Hepatocyte (in vitro differentiated cells): ENCODE measurements around the gene SUMF1. TPM values are rescaled to one million over a fixed set of nuclear protein-coding genes. Genes with fewer than 3 reads are reported as not detected.

Experiments used
- DNase-seq: peaks from one replicate; pipeline ENCODE4 v3.0.0-alpha.2; 2016; ENCODE audit warnings: low spot score
- H2AFZ ChIP-seq: fragments of 200-600 bp; sonication (generic); 2 replicates; pipeline ENCODE4 v1.6.0; 2016; ENCODE audit warnings: antibody characterized with exemption, mild to moderate bottlenecking
- H3K27ac ChIP-seq: fragments of 200-600 bp; sonication (generic); 2 replicates; pipeline ENCODE4 v1.5.1; 2016; ENCODE audit warnings: mild to moderate bottlenecking
- H3K27me3 ChIP-seq: fragments of 200-600 bp; sonication (generic); 2 replicates; pipeline ENCODE4 v1.6.1; 2016
- H3K36me3 ChIP-seq: fragments of 200-600 bp; sonication (generic); replicated peaks from 2 replicates; pipeline ENCODE4 v1.5.1; 2016; ENCODE audit warnings: low read depth; ENCODE audit not compliant: insufficient read depth
- H3K4me1 ChIP-seq: fragments of 200-600 bp; sonication (generic); 2 replicates; pipeline ENCODE4 v1.5.1; 2016; ENCODE audit warnings: mild to moderate bottlenecking, moderate library complexity; ENCODE audit not compliant: insufficient read depth
- H3K4me2 ChIP-seq: fragments of 200-600 bp; sonication (generic); 2 replicates; pipeline ENCODE4 v1.6.0; 2016
- H3K4me3 ChIP-seq: fragments of 200-600 bp; sonication (generic); 2 replicates; pipeline ENCODE4 v1.5.1; 2016; ENCODE audit warnings: mild to moderate bottlenecking
- H3K79me2 ChIP-seq: fragments of 200-600 bp; sonication (generic); 2 replicates; pipeline ENCODE4 v1.6.0; 2017; ENCODE audit warnings: mild to moderate bottlenecking
- H3K9me2 ChIP-seq: fragments of 200-600 bp; sonication (generic); replicated peaks from 2 replicates; pipeline ENCODE4 v1.6.0; 2017; ENCODE audit warnings: mild to moderate bottlenecking; ENCODE audit not compliant: insufficient read depth
- H3K9me3 ChIP-seq: fragments of 200-600 bp; sonication (generic); 2 replicates; pipeline ENCODE4 v1.5.1; 2016; ENCODE audit warnings: low read depth, mild to moderate bottlenecking
- H4K20me1 ChIP-seq: fragments of 200-600 bp; sonication (generic); 2 replicates; pipeline ENCODE4 v1.6.0; 2016; ENCODE audit warnings: mild to moderate bottlenecking; ENCODE audit not compliant: insufficient read depth, poor library complexity, severe bottlenecking
- CTCF ChIP-seq: fragments of 200-600 bp; sonication (generic); IDR thresholded peaks from 2 replicates; pipeline ENCODE4 v1.5.1; 2016; ENCODE audit warnings: antibody characterized with exemption, mild to moderate bottlenecking; ENCODE audit not compliant: poor library complexity
- EZH2 ChIP-seq: fragments of 200-600 bp; sonication (generic); IDR thresholded peaks from 2 replicates; pipeline ENCODE4 v1.6.1; 2016; ENCODE audit warnings: antibody characterized with exemption, mild to moderate bottlenecking, borderline replicate concordance
- EZH2phosphoT487 ChIP-seq: fragments of 200-600 bp; sonication (generic); IDR thresholded peaks from one replicate; pipeline ENCODE4 v1.6.1; 2018; ENCODE audit warnings: antibody characterized with exemption, mild to moderate bottlenecking, low read depth, moderate library complexity; ENCODE audit not compliant: unreplicated experiment, severe bottlenecking
- WGBS: methylation state at CpG from one replicate; pipeline ENCODE4 v1.1.6; 2016; ENCODE audit warnings: low lambda C conversion rate; ENCODE audit errors: missing lambda C conversion rate; 5-methylcytosine and 5-hydroxymethylcytosine counted together
- polyA plus RNA-seq: library from polyadenylated mRNA; unstranded; fragments of >200 nt; fragmentation: Nextera tagmentation; extraction: Ambion mirVana; gene quantifications from 2 replicates; pipeline ENCODE4 v1.2.1, GENCODE V29; 2016
- total RNA-seq: library from RNA; depleted of rRNA; stranded (reverse); fragments of >200 nt; gene quantifications from 2 replicates; pipeline ENCODE4 v1.2.3, GENCODE V29; 2014

Gene SUMF1
- total and polyA plus RNA-seq, 2 experiments from 2014 or later: 55.5 to 59.0 TPM

- Histone ChIP-seq H3K9me3 (no peaks in the 10 kb centered on the region), H3K79me2 (no peaks in the 10 kb centered on the region), H2AFZ (no peak overlapping the region), H3K4me1 (no peaks in the 10 kb centered on the region), H3K9me2 (no peaks in the 10 kb centered on the region), H3K4me3 (no peak overlapping the region), H3K36me3 (no peaks in the 10 kb centered on the region), H3K27me3 (no peaks in the 10 kb centered on the region), H3K4me2 (no peak overlapping the region), H3K27ac (no peak overlapping the region), H4K20me1 (no peaks in the 10 kb centered on the region)
- WGBS: 73% methylated on average over 1 of the region's 1 CpG
- TF ChIP-seq EZH2: no peak
- TF ChIP-seq CTCF: no peak
- no peak for TF ChIP-seq EZH2phosphoT487
- DNase-seq: no peak
These were observed 123.8 kb downstream of the SUMF1 start for GRCh38 chr3:4343258-4343657.

- Histone ChIP-seq H2AFZ (no peak overlapping the region), H3K9me3 (no peaks in the 10 kb centered on the region), H3K36me3 (no peaks in the 10 kb centered on the region), H3K4me1 (no peaks in the 10 kb centered on the region), H3K27me3 (no peaks in the 10 kb centered on the region), H3K9me2 (no peaks in the 10 kb centered on the region), H3K27ac (peak overlapping the region; percentile 16), H3K4me2 (no peak overlapping the region), H3K4me3 (no peak overlapping the region), H4K20me1 (no peaks in the 10 kb centered on the region), H3K79me2 (no peaks in the 10 kb centered on the region)
- DNase-seq: no peak
- no peak for TF ChIP-seq EZH2phosphoT487
- no peak for TF ChIP-seq CTCF
- TF ChIP-seq EZH2: no peak
These were observed 125.8 kb downstream of the SUMF1 start for GRCh38 chr3:4341336-4341675.

GRCh38 chr3:4340411-4341335, 126.4 kb downstream of the SUMF1 start:
- Histone ChIP-seq H3K4me3 (no peak overlapping the region), H3K27ac (peak overlapping the region; percentile 16), H3K9me2 (no peaks in the 10 kb centered on the region), H2AFZ (peak overlapping the region; percentile 2), H3K4me2 (no peak overlapping the region), H3K36me3 (no peaks in the 10 kb centered on the region), H3K27me3 (no peaks in the 10 kb centered on the region), H3K4me1 (no peaks in the 10 kb centered on the region), H3K9me3 (no peaks in the 10 kb centered on the region), H4K20me1 (no peaks in the 10 kb centered on the region), H3K79me2 (no peaks in the 10 kb centered on the region)
- WGBS: 70% methylated on average over 6 of the region's 6 CpGs
- no peak for TF ChIP-seq EZH2phosphoT487
- TF ChIP-seq EZH2: no peak
- TF ChIP-seq CTCF: no peak
- peak; percentile 13 for DNase-seq

GRCh38 chr3:4340077-4340410, 127.0 kb downstream of the SUMF1 start:
- H3K79me2 ChIP-seq: no peaks in the 10 kb centered on the region
- H3K4me1 ChIP-seq: no peaks in the 10 kb centered on the region
- no peak for DNase-seq
- no peaks in the 10 kb centered on the region for H3K9me3 ChIP-seq
- no peaks in the 10 kb centered on the region for H3K36me3 ChIP-seq
- no peaks in the 10 kb centered on the region for H3K9me2 ChIP-seq
- H3K4me3 ChIP-seq: no peak overlapping the region
- H4K20me1 ChIP-seq: no peaks in the 10 kb centered on the region
- H3K4me2 ChIP-seq: no peak overlapping the region
- no peak overlapping the region for H2AFZ ChIP-seq
- no peaks in the 10 kb centered on the region for H3K27me3 ChIP-seq
- TF ChIP-seq EZH2phosphoT487: no peak
- TF ChIP-seq CTCF: no peak
- no peak for TF ChIP-seq EZH2
- H3K27ac ChIP-seq: no peak overlapping the region
- 99% methylated on average over 4 of the region's 4 CpGs for WGBS
